Breast epithelium (tissue), 3 donors: ENCODE measurements around the gene PRR14L.

Experiments
- POLR2A ChIP-seq: fragments of 450-650 bp; IDR thresholded peaks from one replicate; pipeline ENCODE4 v1.6.1; 2016; ENCODE audit warnings: antibody characterized with exemption, mild to moderate bottlenecking, moderate library complexity
- TF ChIP-seq, protein P1 (sequence below), 3 donors: fragments of 450-650 bp; IDR thresholded peaks; one replicate each; pipeline ENCODE4 v1.5.1; 2016 to 2017; ENCODE audit warnings: antibody characterized with exemption in 3 of 3, mild to moderate bottlenecking in 3 of 3, moderate library complexity in 3 of 3

DNA sequence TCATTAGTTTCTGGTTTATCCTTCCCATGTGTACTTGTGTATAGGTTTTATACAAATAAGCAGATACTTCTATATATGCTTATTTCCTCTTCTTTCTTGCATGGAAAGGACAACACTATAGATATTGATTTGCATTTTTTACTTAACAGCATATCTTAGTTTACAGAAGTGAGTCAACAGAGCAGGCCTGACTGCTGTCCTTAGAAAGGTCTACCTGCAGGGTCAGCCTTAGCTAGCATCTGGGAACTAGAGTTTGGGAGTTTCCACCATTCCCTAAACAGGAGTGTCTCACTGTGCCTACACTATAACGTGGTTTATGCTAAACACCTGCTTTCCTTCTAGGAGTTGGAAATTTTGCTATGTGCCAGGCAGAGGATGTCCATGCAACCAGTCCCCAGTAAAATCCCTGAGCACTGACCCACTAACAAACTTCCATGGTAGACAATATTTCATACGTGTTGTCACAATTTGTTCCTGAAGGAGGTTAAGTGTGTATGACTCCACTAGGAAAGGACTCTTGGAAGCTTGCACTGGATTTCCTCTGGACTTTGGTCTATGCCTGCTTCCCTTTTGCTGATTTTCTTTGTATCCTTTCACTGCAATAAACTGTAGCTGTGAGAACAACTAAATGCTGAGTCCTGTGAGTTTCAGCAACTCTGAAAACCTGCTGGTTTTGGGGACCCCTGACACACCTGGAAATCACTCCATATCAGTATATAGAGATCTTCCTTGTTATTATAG, 17.7 kb downstream of the PRR14L start:
- no peak for TF ChIP-seq POLR2A
- TF ChIP-seq, protein P1, sequence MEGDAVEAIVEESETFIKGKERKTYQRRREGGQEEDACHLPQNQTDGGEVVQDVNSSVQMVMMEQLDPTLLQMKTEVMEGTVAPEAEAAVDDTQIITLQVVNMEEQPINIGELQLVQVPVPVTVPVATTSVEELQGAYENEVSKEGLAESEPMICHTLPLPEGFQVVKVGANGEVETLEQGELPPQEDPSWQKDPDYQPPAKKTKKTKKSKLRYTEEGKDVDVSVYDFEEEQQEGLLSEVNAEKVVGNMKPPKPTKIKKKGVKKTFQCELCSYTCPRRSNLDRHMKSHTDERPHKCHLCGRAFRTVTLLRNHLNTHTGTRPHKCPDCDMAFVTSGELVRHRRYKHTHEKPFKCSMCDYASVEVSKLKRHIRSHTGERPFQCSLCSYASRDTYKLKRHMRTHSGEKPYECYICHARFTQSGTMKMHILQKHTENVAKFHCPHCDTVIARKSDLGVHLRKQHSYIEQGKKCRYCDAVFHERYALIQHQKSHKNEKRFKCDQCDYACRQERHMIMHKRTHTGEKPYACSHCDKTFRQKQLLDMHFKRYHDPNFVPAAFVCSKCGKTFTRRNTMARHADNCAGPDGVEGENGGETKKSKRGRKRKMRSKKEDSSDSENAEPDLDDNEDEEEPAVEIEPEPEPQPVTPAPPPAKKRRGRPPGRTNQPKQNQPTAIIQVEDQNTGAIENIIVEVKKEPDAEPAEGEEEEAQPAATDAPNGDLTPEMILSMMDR (IDR thresholded peaks at IDR 0.05): no peak
